ENCODE measurements around the gene OSER1. TPM values are rescaled to one million over a fixed set of nuclear protein-coding genes. Genes with fewer than 3 reads are reported as not detected.

The OSER1 gene
- total RNA-seq, result 38.8 and 47.8 TPM in 2 replicates

GRCh38 chr20:44210406-44211176 is at the start of gene OSER1:
TSS of gene OSER1 (minus strand) at chr20:44210771. CDS start at chr20:44206957, 3,814 bp downstream.

GRCh38 chr20:44247131-44247571 is 36.6 kb upstream of the OSER1 start, which contains the start of gene GDAP1L1:
TSS of gene GDAP1L1 (plus strand) at chr20:44247308. CDS start at chr20:44247335, 27 bp downstream.

GRCh38 chr20:44187054-44187771 is 23.4 kb downstream of the OSER1 start, which contains the start of gene JPH2:
TSS of gene JPH2 (minus strand) at chr20:44187188. CDS start at chr20:44186705, 483 bp downstream.

Other genes starting within 250 kb of the OSER1 start
- 0.22 and 0.52 TPM in 2 replicates for gene JPH2, start 23.6 kb downstream of the OSER1 start, total RNA-seq
- 0.13 and 0.22 TPM in 2 replicates for gene GDAP1L1, start 36.5 kb upstream of the OSER1 start, total RNA-seq
- gene FITM2, start 100.4 kb upstream of the OSER1 start, total RNA-seq, result 9.8 and 10.3 TPM in 2 replicates
- gene R3HDML, start 126.3 kb upstream of the OSER1 start, total RNA-seq, result not detected in 2 replicates
- gene HNF4A, start 144.9 kb upstream of the OSER1 start, total RNA-seq, result 0.11 TPM in 1 of 2 replicates, not detected in the other

Data from articular chondrocyte of knee joint (primary cell).